ENCODE results near the gene PRIM2. TPM values are rescaled to one million over a fixed set of nuclear protein-coding genes. Genes with fewer than 3 reads are reported as not detected.

PRIM2 gene
- total and polyA plus RNA-seq, 9 of the 15 experiments (the other 6 are each of a cell fraction or from before 2014, with no cell fraction given) = 19.8 to 57.5 (median 33.4) TPM

DNA sequence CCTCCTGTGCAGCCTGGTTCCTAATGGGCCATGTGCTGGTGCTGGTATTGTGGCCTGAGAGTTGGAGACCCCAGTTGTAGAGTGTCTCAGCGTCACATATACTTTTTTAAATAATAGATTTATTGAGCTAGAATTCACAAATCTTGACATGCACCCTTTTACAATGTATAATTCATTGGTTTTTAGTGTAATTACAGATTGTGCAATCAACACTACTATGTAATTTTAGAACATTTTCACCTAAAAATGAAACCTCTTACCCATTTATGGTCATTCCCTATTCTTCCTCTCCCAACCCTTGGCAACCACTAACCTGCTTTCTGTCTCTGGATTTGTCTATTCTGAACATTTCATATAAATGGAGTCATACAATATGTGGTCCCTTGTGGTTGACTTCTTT is 10.6 kb downstream of the PRIM2 start:
- peaks cover 73% of the 10 kb centered on the region for H3K36me3 ChIP-seq (ENCODE audit: control insufficient read depth, insufficient read depth, low read length)
- TF ChIP-seq, protein P1, sequence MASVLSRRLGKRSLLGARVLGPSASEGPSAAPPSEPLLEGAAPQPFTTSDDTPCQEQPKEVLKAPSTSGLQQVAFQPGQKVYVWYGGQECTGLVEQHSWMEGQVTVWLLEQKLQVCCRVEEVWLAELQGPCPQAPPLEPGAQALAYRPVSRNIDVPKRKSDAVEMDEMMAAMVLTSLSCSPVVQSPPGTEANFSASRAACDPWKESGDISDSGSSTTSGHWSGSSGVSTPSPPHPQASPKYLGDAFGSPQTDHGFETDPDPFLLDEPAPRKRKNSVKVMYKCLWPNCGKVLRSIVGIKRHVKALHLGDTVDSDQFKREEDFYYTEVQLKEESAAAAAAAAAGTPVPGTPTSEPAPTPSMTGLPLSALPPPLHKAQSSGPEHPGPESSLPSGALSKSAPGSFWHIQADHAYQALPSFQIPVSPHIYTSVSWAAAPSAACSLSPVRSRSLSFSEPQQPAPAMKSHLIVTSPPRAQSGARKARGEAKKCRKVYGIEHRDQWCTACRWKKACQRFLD (CRISPR knock-in tag; IDR thresholded peaks at IDR 0.05) = no peak
- no peak for TF ChIP-seq CEBPG (CRISPR knock-in tag; IDR thresholded peaks at IDR 0.05)
- TF ChIP-seq CEBPG (tag; conservative IDR thresholded peaks at IDR 0.05 in 1 of 2, IDR thresholded peaks at IDR 0.05 in 1 of 2) = peak in 1 of 2 experiments; percentile 73; a peak in 2 of 4 replicates
- TF ChIP-seq CEBPB (tag; IDR thresholded peaks at IDR 0.05) = peak; percentile 79
- no peak for FAIRE-seq
- CTCF ChIA-PET (ENCODE audit: low intra/inter-chr PET ratio) = no interaction called here
- no peaks in the 10 kb centered on the region for H3K4me1 ChIP-seq (replicated peaks in 1 of 2; ENCODE audit: control insufficient read depth in 2 of 2, insufficient read depth in 2 of 2, low read length in 2 of 2)
- POLR2A ChIA-PET = no interaction called here
- 93% methylated on average over 1 of the region's 1 CpG for WGBS (ENCODE audit: insufficient coverage, low coverage, missing lambda C conversion rate)
- no peaks in the 10 kb centered on the region for H4K20me1 ChIP-seq (replicated peaks; ENCODE audit: control insufficient read depth, insufficient read depth, low read length)
- no peak overlapping the region for H3K27ac ChIP-seq (ENCODE audit: extremely low read depth, low read depth, low read length)
- in situ Hi-C loops (cut with MboI) = no loop called here
- no TSS peak for BruUV-seq (replicated peaks)
- no peaks in the 10 kb centered on the region for H3K9me1 ChIP-seq (ENCODE audit: control insufficient read depth, insufficient read depth, low read length)
- peaks cover 2% of the 10 kb centered on the region for H3K9me3 ChIP-seq (replicated peaks; ENCODE audit: control insufficient read depth, insufficient read depth, low read depth, low read length)
- intact Hi-C loops (cut with micrococcal nuclease) = no loop called here
- peaks cover 4% of the 10 kb centered on the region; the same call in 1 of the 3 replicates for H3K79me2 ChIP-seq (ENCODE audit: control insufficient read depth, insufficient read depth, low read length)
- H3K4me3 ChIP-seq = no peak overlapping the region
- no peak for DNase-seq (ENCODE audit: extremely low read depth in 1 of 4, low spot score in 3 of 4)
- no peak overlapping the region for H3K4me2 ChIP-seq (ENCODE audit: insufficient read depth, low read length)
- no peaks in the 10 kb centered on the region for H3K27me3 ChIP-seq (ENCODE audit: control insufficient read depth in 2 of 2, insufficient read depth in 2 of 2, low read length in 2 of 2)
- no peak overlapping the region for H2AFZ ChIP-seq (ENCODE audit: low read depth, low read length)
- ATAC-seq = no peak
- H3K9ac ChIP-seq (ENCODE audit: insufficient read depth in 1 of 2, low read depth in 2 of 2, low read length in 2 of 2) = no peak overlapping the region

DNA sequence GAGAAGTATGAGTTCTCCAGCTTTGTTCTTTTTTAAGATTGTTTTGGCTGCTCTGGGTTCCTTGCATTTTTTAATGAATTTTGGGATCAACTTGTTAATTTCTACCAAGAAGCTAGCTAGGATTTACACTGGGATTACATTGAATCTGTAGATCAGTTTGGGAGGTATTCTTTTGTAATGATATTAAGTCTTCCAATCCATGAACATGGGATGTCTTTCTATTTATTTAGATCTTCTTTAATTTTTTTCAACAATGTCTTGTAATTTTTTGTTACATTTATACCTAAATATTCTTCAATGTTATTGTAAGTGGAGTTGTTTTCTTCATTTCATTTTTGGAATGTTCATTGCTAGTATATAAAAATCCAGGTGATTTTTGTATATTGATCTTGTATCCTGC is 12.5 kb downstream of the PRIM2 start:
- intact Hi-C loops (cut with micrococcal nuclease) = no loop called here
- DNase-seq (ENCODE audit: extremely low read depth in 1 of 4, low spot score in 3 of 4) = no peak
- no peak overlapping the region for H2AFZ ChIP-seq (ENCODE audit: low read depth, low read length)
- POLR2A ChIA-PET = no interaction called here
- H3K9ac ChIP-seq (ENCODE audit: insufficient read depth in 1 of 2, low read depth in 2 of 2, low read length in 2 of 2) = no peak overlapping the region
- H3K4me3 ChIP-seq = no peak overlapping the region
- peaks cover 70% of the 10 kb centered on the region for H3K36me3 ChIP-seq (ENCODE audit: control insufficient read depth, insufficient read depth, low read length)
- ATAC-seq = no peak
- no TSS peak for BruUV-seq (replicated peaks)
- no peaks in the 10 kb centered on the region for H4K20me1 ChIP-seq (replicated peaks; ENCODE audit: control insufficient read depth, insufficient read depth, low read length)
- no peak overlapping the region for H3K27ac ChIP-seq (ENCODE audit: extremely low read depth, low read depth, low read length)
- no peak for FAIRE-seq
- H3K4me1 ChIP-seq (replicated peaks in 1 of 2; ENCODE audit: control insufficient read depth in 2 of 2, insufficient read depth in 2 of 2, low read length in 2 of 2) = no peaks in the 10 kb centered on the region
- no peak overlapping the region for H3K4me2 ChIP-seq (ENCODE audit: insufficient read depth, low read length)
- CTCF ChIA-PET (ENCODE audit: low intra/inter-chr PET ratio) = no interaction called here
- H3K79me2 ChIP-seq (ENCODE audit: control insufficient read depth, insufficient read depth, low read length) = peaks cover 7% of the 10 kb centered on the region; the same call in 1 of the 3 replicates
- H3K9me3 ChIP-seq (replicated peaks; ENCODE audit: control insufficient read depth, insufficient read depth, low read depth, low read length) = peaks cover 5% of the 10 kb centered on the region
- no peaks in the 10 kb centered on the region for H3K9me1 ChIP-seq (ENCODE audit: control insufficient read depth, insufficient read depth, low read length)
- H3K27me3 ChIP-seq (ENCODE audit: control insufficient read depth in 2 of 2, insufficient read depth in 2 of 2, low read length in 2 of 2) = no peaks in the 10 kb centered on the region
- in situ Hi-C loops (cut with MboI) = no loop called here
- no peak for TF ChIP-seq TRIM28 (IDR thresholded peaks at IDR 0.05)
- TF ChIP-seq EP400 (IDR thresholded peaks at IDR 0.05) = no peak
- no peak for TF ChIP-seq HDAC3 (IDR thresholded peaks at IDR 0.05; ENCODE audit: borderline replicate concordance, partially characterized antibody)
- TF ChIP-seq PCBP1 (IDR thresholded peaks at IDR 0.05; ENCODE audit: low read depth, low read length, poor library complexity, severe bottlenecking) = no peak
- TF ChIP-seq, protein P2, sequence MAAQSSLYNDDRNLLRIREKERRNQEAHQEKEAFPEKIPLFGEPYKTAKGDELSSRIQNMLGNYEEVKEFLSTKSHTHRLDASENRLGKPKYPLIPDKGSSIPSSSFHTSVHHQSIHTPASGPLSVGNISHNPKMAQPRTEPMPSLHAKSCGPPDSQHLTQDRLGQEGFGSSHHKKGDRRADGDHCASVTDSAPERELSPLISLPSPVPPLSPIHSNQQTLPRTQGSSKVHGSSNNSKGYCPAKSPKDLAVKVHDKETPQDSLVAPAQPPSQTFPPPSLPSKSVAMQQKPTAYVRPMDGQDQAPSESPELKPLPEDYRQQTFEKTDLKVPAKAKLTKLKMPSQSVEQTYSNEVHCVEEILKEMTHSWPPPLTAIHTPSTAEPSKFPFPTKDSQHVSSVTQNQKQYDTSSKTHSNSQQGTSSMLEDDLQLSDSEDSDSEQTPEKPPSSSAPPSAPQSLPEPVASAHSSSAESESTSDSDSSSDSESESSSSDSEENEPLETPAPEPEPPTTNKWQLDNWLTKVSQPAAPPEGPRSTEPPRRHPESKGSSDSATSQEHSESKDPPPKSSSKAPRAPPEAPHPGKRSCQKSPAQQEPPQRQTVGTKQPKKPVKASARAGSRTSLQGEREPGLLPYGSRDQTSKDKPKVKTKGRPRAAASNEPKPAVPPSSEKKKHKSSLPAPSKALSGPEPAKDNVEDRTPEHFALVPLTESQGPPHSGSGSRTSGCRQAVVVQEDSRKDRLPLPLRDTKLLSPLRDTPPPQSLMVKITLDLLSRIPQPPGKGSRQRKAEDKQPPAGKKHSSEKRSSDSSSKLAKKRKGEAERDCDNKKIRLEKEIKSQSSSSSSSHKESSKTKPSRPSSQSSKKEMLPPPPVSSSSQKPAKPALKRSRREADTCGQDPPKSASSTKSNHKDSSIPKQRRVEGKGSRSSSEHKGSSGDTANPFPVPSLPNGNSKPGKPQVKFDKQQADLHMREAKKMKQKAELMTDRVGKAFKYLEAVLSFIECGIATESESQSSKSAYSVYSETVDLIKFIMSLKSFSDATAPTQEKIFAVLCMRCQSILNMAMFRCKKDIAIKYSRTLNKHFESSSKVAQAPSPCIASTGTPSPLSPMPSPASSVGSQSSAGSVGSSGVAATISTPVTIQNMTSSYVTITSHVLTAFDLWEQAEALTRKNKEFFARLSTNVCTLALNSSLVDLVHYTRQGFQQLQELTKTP (IDR thresholded peaks at IDR 0.05; ENCODE audit: low read depth in 1 of 2, partially characterized antibody in 2 of 2) = no peak
- no peak for TF ChIP-seq ZNF57 (CRISPR knock-in tag; IDR thresholded peaks at IDR 0.05)
- no peak for TF ChIP-seq BCOR (IDR thresholded peaks at IDR 0.05)
- TF ChIP-seq ETV1 (tag; conservative IDR thresholded peaks at IDR 0.05; ENCODE audit: low read depth) = no peak
